Measurements from ENCODE around the gene LDHA.

Gene LDHA

GRCh38 chr11:18369398-18369797, 25.0 kb upstream of the LDHA start:
- Histone ChIP-seq H3K9me3 (ENCODE audit: control insufficient read depth, low read length) (no peaks in the 10 kb centered on the region), H3K36me3 (ENCODE audit: control insufficient read depth, insufficient read depth, low read length) (peaks cover 14% of the 10 kb centered on the region), H3K27me3 (replicated peaks; ENCODE audit: control insufficient read depth, insufficient read depth, low read length, poor library complexity, severe bottlenecking) (no peaks in the 10 kb centered on the region), H3K27ac (ENCODE audit: insufficient read depth, low read length, poor library complexity, severe bottlenecking) (no peak overlapping the region), H3K4me1 (ENCODE audit: control insufficient read depth, insufficient read depth, low read length, poor library complexity, severe bottlenecking) (no peaks in the 10 kb centered on the region), H3K4me3 (ENCODE audit: insufficient read depth, low read depth, low read length, poor library complexity, severe bottlenecking) (no peak overlapping the region)
- DNase-seq = no peak

- Histone ChIP-seq H3K27ac (ENCODE audit: insufficient read depth, low read length, poor library complexity, severe bottlenecking) (no peak overlapping the region), H3K36me3 (ENCODE audit: control insufficient read depth, insufficient read depth, low read length) (peaks cover 9% of the 10 kb centered on the region), H3K27me3 (replicated peaks; ENCODE audit: control insufficient read depth, insufficient read depth, low read length, poor library complexity, severe bottlenecking) (no peaks in the 10 kb centered on the region), H3K4me3 (ENCODE audit: insufficient read depth, low read depth, low read length, poor library complexity, severe bottlenecking) (no peak overlapping the region), H3K4me1 (ENCODE audit: control insufficient read depth, insufficient read depth, low read length, poor library complexity, severe bottlenecking) (no peaks in the 10 kb centered on the region), H3K9me3 (ENCODE audit: control insufficient read depth, low read length) (no peaks in the 10 kb centered on the region)
- DNase-seq = no peak
Measured at GRCh38 chr11:18371279-18371678, 23.1 kb upstream of the LDHA start.

- H3K4me3 ChIP-seq (ENCODE audit: insufficient read depth, low read depth, low read length, poor library complexity, severe bottlenecking) = no peak overlapping the region
- H3K27ac ChIP-seq (ENCODE audit: insufficient read depth, low read length, poor library complexity, severe bottlenecking) = no peak overlapping the region
- no peak for DNase-seq
- no peaks in the 10 kb centered on the region for H3K4me1 ChIP-seq (ENCODE audit: control insufficient read depth, insufficient read depth, low read length, poor library complexity, severe bottlenecking)
- H3K36me3 ChIP-seq (ENCODE audit: control insufficient read depth, insufficient read depth, low read length) = peaks cover 3% of the 10 kb centered on the region
- H3K9me3 ChIP-seq (ENCODE audit: control insufficient read depth, low read length) = no peaks in the 10 kb centered on the region
- H3K27me3 ChIP-seq (replicated peaks; ENCODE audit: control insufficient read depth, insufficient read depth, low read length, poor library complexity, severe bottlenecking) = no peaks in the 10 kb centered on the region
Measured at GRCh38 chr11:18372201-18372600, 22.2 kb upstream of the LDHA start.

GRCh38 chr11:18374956-18375355, 19.4 kb upstream of the LDHA start:
- Histone ChIP-seq H3K4me1 (ENCODE audit: control insufficient read depth, insufficient read depth, low read length, poor library complexity, severe bottlenecking) (no peaks in the 10 kb centered on the region), H3K27me3 (replicated peaks; ENCODE audit: control insufficient read depth, insufficient read depth, low read length, poor library complexity, severe bottlenecking) (no peaks in the 10 kb centered on the region), H3K9me3 (ENCODE audit: control insufficient read depth, low read length) (no peaks in the 10 kb centered on the region), H3K36me3 (ENCODE audit: control insufficient read depth, insufficient read depth, low read length) (no peaks in the 10 kb centered on the region), H3K4me3 (ENCODE audit: insufficient read depth, low read depth, low read length, poor library complexity, severe bottlenecking) (no peak overlapping the region), H3K27ac (ENCODE audit: insufficient read depth, low read length, poor library complexity, severe bottlenecking) (no peak overlapping the region)
- DNase-seq = no peak

GRCh38 chr11:18375941-18376340, 18.4 kb upstream of the LDHA start:
- H3K9me3 ChIP-seq (ENCODE audit: control insufficient read depth, low read length) = no peaks in the 10 kb centered on the region
- DNase-seq = no peak
- H3K27me3 ChIP-seq (replicated peaks; ENCODE audit: control insufficient read depth, insufficient read depth, low read length, poor library complexity, severe bottlenecking) = no peaks in the 10 kb centered on the region
- H3K4me3 ChIP-seq (ENCODE audit: insufficient read depth, low read depth, low read length, poor library complexity, severe bottlenecking) = no peak overlapping the region
- no peak overlapping the region for H3K27ac ChIP-seq (ENCODE audit: insufficient read depth, low read length, poor library complexity, severe bottlenecking)
- H3K4me1 ChIP-seq (ENCODE audit: control insufficient read depth, insufficient read depth, low read length, poor library complexity, severe bottlenecking) = no peaks in the 10 kb centered on the region
- H3K36me3 ChIP-seq (ENCODE audit: control insufficient read depth, insufficient read depth, low read length) = no peaks in the 10 kb centered on the region

- H3K27ac ChIP-seq (ENCODE audit: insufficient read depth, low read length, poor library complexity, severe bottlenecking) = no peak overlapping the region
- DNase-seq = no peak
- H3K9me3 ChIP-seq (ENCODE audit: control insufficient read depth, low read length) = no peaks in the 10 kb centered on the region
- no peaks in the 10 kb centered on the region for H3K27me3 ChIP-seq (replicated peaks; ENCODE audit: control insufficient read depth, insufficient read depth, low read length, poor library complexity, severe bottlenecking)
- H3K36me3 ChIP-seq (ENCODE audit: control insufficient read depth, insufficient read depth, low read length) = no peaks in the 10 kb centered on the region
- peaks cover 16% of the 10 kb centered on the region for H3K4me1 ChIP-seq (ENCODE audit: control insufficient read depth, insufficient read depth, low read length, poor library complexity, severe bottlenecking)
- no peak overlapping the region for H3K4me3 ChIP-seq (ENCODE audit: insufficient read depth, low read depth, low read length, poor library complexity, severe bottlenecking)
Measured at GRCh38 chr11:18379201-18379600, 15.2 kb upstream of the LDHA start.

GRCh38 chr11:18383388-18384156, 10.8 kb upstream of the LDHA start:
- H3K36me3 ChIP-seq (ENCODE audit: control insufficient read depth, insufficient read depth, low read length) = no peaks in the 10 kb centered on the region
- H3K9me3 ChIP-seq (ENCODE audit: control insufficient read depth, low read length) = no peaks in the 10 kb centered on the region
- H3K27ac ChIP-seq (ENCODE audit: insufficient read depth, low read length, poor library complexity, severe bottlenecking) = peak overlapping the region; percentile 81
- H3K4me1 ChIP-seq (ENCODE audit: control insufficient read depth, insufficient read depth, low read length, poor library complexity, severe bottlenecking) = peaks cover 32% of the 10 kb centered on the region
- DNase-seq = peak; percentile 57 to 75 (median 61)
- peak overlapping the region; percentile 5 for H3K4me3 ChIP-seq (ENCODE audit: insufficient read depth, low read depth, low read length, poor library complexity, severe bottlenecking)
- no peaks in the 10 kb centered on the region for H3K27me3 ChIP-seq (replicated peaks; ENCODE audit: control insufficient read depth, insufficient read depth, low read length, poor library complexity, severe bottlenecking)

GRCh38 chr11:18384157-18384641, 10.2 kb upstream of the LDHA start:
- Histone ChIP-seq H3K9me3 (ENCODE audit: control insufficient read depth, low read length) (no peaks in the 10 kb centered on the region), H3K27me3 (replicated peaks; ENCODE audit: control insufficient read depth, insufficient read depth, low read length, poor library complexity, severe bottlenecking) (no peaks in the 10 kb centered on the region), H3K4me1 (ENCODE audit: control insufficient read depth, insufficient read depth, low read length, poor library complexity, severe bottlenecking) (peaks cover 32% of the 10 kb centered on the region), H3K36me3 (ENCODE audit: control insufficient read depth, insufficient read depth, low read length) (no peaks in the 10 kb centered on the region), H3K27ac (ENCODE audit: insufficient read depth, low read length, poor library complexity, severe bottlenecking) (peak overlapping the region; percentile 81), H3K4me3 (ENCODE audit: insufficient read depth, low read depth, low read length, poor library complexity, severe bottlenecking) (peak overlapping the region; percentile 5)
- no peak for DNase-seq

GRCh38 chr11:18390088-18390487, 4.3 kb upstream of the LDHA start:
- DNase-seq = no peak
- H3K4me1 ChIP-seq (ENCODE audit: control insufficient read depth, insufficient read depth, low read length, poor library complexity, severe bottlenecking) = peaks cover 21% of the 10 kb centered on the region
- H3K36me3 ChIP-seq (ENCODE audit: control insufficient read depth, insufficient read depth, low read length) = no peaks in the 10 kb centered on the region

GRCh38 chr11:18392434-18393321, 1.7 kb upstream of the LDHA start:
- Histone ChIP-seq H3K27me3 (replicated peaks; ENCODE audit: control insufficient read depth, insufficient read depth, low read length, poor library complexity, severe bottlenecking) (no peaks in the 10 kb centered on the region), H3K4me1 (ENCODE audit: control insufficient read depth, insufficient read depth, low read length, poor library complexity, severe bottlenecking) (peaks cover 23% of the 10 kb centered on the region), H3K36me3 (ENCODE audit: control insufficient read depth, insufficient read depth, low read length) (peaks cover 14% of the 10 kb centered on the region), H3K9me3 (ENCODE audit: control insufficient read depth, low read length) (no peaks in the 10 kb centered on the region), H3K4me3 (ENCODE audit: insufficient read depth, low read depth, low read length, poor library complexity, severe bottlenecking) (no peak overlapping the region), H3K27ac (ENCODE audit: insufficient read depth, low read length, poor library complexity, severe bottlenecking) (no peak overlapping the region)
- DNase-seq = no peak

More at GRCh38 chr11:18390088-18390487, 4.3 kb upstream of the LDHA start:
- Histone ChIP-seq H3K4me3 (ENCODE audit: insufficient read depth, low read depth, low read length, poor library complexity, severe bottlenecking) (no peak overlapping the region), H3K27ac (ENCODE audit: insufficient read depth, low read length, poor library complexity, severe bottlenecking) (no peak overlapping the region), H3K27me3 (replicated peaks; ENCODE audit: control insufficient read depth, insufficient read depth, low read length, poor library complexity, severe bottlenecking) (no peaks in the 10 kb centered on the region), H3K9me3 (ENCODE audit: control insufficient read depth, low read length) (no peaks in the 10 kb centered on the region)

Measured in effector memory CD4-positive, alpha-beta T cell (primary cell).